Measurements from ENCODE around the gene C5orf34. TPM values are rescaled to one million over a fixed set of nuclear protein-coding genes. Genes with fewer than 3 reads are reported as not detected.

C5orf34 gene
- total RNA-seq, 1 experiment from 2014 or later, result 9.4 TPM

GRCh38 chr5:43536972-43537371 is 22.0 kb upstream of the C5orf34 start:
- no peak for TF ChIP-seq IRF2 (CRISPR knock-in tag; IDR thresholded peaks at IDR 0.05; ENCODE audit: borderline replicate concordance, low read depth)
- no peak for TF ChIP-seq ZNF416 (CRISPR knock-in tag; IDR thresholded peaks at IDR 0.05)
- no peak for TF ChIP-seq TEAD4 (CRISPR knock-in tag; IDR thresholded peaks at IDR 0.05)
- no peak for TF ChIP-seq ZBTB21 (CRISPR knock-in tag; IDR thresholded peaks at IDR 0.05; ENCODE audit: borderline replicate concordance)
- no peak for TF ChIP-seq PREB (CRISPR knock-in tag; IDR thresholded peaks at IDR 0.05; ENCODE audit: borderline replicate concordance)
- no peak for TF ChIP-seq MLX (CRISPR knock-in tag; IDR thresholded peaks at IDR 0.05)
- no peak for TF ChIP-seq MXD4 (CRISPR knock-in tag; IDR thresholded peaks at IDR 0.05; ENCODE audit: borderline replicate concordance)
- no peak for TF ChIP-seq ZNF263 (CRISPR knock-in tag; IDR thresholded peaks at IDR 0.05; ENCODE audit: low read depth)
- no peak for TF ChIP-seq RELA (CRISPR knock-in tag; IDR thresholded peaks at IDR 0.05; ENCODE audit: borderline replicate concordance)
- TF ChIP-seq NFE2L1 (CRISPR knock-in tag; IDR thresholded peaks at IDR 0.05), result no peak
- TF ChIP-seq, protein P1, sequence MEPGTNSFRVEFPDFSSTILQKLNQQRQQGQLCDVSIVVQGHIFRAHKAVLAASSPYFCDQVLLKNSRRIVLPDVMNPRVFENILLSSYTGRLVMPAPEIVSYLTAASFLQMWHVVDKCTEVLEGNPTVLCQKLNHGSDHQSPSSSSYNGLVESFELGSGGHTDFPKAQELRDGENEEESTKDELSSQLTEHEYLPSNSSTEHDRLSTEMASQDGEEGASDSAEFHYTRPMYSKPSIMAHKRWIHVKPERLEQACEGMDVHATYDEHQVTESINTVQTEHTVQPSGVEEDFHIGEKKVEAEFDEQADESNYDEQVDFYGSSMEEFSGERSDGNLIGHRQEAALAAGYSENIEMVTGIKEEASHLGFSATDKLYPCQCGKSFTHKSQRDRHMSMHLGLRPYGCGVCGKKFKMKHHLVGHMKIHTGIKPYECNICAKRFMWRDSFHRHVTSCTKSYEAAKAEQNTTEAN (CRISPR knock-in tag; IDR thresholded peaks at IDR 0.05), result no peak
- TF ChIP-seq CBFB (CRISPR knock-in tag; IDR thresholded peaks at IDR 0.05; ENCODE audit: low read depth), result no peak
- TF ChIP-seq, protein P2, sequence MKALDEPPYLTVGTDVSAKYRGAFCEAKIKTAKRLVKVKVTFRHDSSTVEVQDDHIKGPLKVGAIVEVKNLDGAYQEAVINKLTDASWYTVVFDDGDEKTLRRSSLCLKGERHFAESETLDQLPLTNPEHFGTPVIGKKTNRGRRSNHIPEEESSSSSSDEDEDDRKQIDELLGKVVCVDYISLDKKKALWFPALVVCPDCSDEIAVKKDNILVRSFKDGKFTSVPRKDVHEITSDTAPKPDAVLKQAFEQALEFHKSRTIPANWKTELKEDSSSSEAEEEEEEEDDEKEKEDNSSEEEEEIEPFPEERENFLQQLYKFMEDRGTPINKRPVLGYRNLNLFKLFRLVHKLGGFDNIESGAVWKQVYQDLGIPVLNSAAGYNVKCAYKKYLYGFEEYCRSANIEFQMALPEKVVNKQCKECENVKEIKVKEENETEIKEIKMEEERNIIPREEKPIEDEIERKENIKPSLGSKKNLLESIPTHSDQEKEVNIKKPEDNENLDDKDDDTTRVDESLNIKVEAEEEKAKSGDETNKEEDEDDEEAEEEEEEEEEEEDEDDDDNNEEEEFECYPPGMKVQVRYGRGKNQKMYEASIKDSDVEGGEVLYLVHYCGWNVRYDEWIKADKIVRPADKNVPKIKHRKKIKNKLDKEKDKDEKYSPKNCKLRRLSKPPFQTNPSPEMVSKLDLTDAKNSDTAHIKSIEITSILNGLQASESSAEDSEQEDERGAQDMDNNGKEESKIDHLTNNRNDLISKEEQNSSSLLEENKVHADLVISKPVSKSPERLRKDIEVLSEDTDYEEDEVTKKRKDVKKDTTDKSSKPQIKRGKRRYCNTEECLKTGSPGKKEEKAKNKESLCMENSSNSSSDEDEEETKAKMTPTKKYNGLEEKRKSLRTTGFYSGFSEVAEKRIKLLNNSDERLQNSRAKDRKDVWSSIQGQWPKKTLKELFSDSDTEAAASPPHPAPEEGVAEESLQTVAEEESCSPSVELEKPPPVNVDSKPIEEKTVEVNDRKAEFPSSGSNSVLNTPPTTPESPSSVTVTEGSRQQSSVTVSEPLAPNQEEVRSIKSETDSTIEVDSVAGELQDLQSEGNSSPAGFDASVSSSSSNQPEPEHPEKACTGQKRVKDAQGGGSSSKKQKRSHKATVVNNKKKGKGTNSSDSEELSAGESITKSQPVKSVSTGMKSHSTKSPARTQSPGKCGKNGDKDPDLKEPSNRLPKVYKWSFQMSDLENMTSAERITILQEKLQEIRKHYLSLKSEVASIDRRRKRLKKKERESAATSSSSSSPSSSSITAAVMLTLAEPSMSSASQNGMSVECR (CRISPR knock-in tag; IDR thresholded peaks at IDR 0.05; ENCODE audit: borderline replicate concordance), result no peak
- TF ChIP-seq ATF1 (CRISPR knock-in tag; IDR thresholded peaks at IDR 0.05), result no peak
- TF ChIP-seq FOXJ3 (CRISPR knock-in tag; IDR thresholded peaks at IDR 0.05; ENCODE audit: borderline replicate concordance), result no peak
- TF ChIP-seq FOXK1 (CRISPR knock-in tag; IDR thresholded peaks at IDR 0.05), result no peak
- Mint-ChIP-seq H3K4me3 (no peak overlapping the region), H3K36me3 (peaks cover 68% of the 10 kb centered on the region), H3K9me3 (no peaks in the 10 kb centered on the region), H3K27me3 (ENCODE audit: low read depth) (no peaks in the 10 kb centered on the region), H3K27ac (no peak overlapping the region), H3K4me1 (no peaks in the 10 kb centered on the region)
- no peak for DNase-seq (ENCODE audit: low spot score)
- ChIA-PET POLR2A (no interaction called here), CTCF (interaction anchor here (1.0 kb wide), 1 partner anchor 53 kb away, joined by 3 read pairs; no protein-coding TSS in a partner anchor)
- ATAC-seq, result no peak

- ChIA-PET POLR2A (no interaction called here), CTCF (no interaction called here)
- Mint-ChIP-seq H3K9me3 (no peaks in the 10 kb centered on the region), H3K36me3 (peaks cover 76% of the 10 kb centered on the region), H3K27ac (no peak overlapping the region), H3K27me3 (ENCODE audit: low read depth) (no peaks in the 10 kb centered on the region), H3K4me1 (no peaks in the 10 kb centered on the region), H3K4me3 (no peak overlapping the region)
- ATAC-seq, result no peak
- TF ChIP-seq ZNF263 (CRISPR knock-in tag; IDR thresholded peaks at IDR 0.05; ENCODE audit: low read depth) (no peak), FOXP1 (CRISPR knock-in tag; IDR thresholded peaks at IDR 0.05; ENCODE audit: borderline replicate concordance) (no peak), PRRX2 (CRISPR knock-in tag; IDR thresholded peaks at IDR 0.05) (no peak), SP1 (CRISPR knock-in tag; conservative IDR thresholded peaks at IDR 0.05) (no peak), CBFB (CRISPR knock-in tag; IDR thresholded peaks at IDR 0.05; ENCODE audit: low read depth) (no peak), JAZF1 (CRISPR knock-in tag; IDR thresholded peaks at IDR 0.05) (no peak)
- DNase-seq (ENCODE audit: low spot score), result no peak
Observed at GRCh38 chr5:43533646-43534045, 18.7 kb upstream of the C5orf34 start.
